Activated CD4-positive, alpha-beta T cell treated with anti-CD3 and anti-CD28 coated beads, Interleukin-10, Interleukin-2, amounts not matched to agents 100 ng/mL and 50 ng/mL, durations not matched to agents 16 hours and 8 hours (primary cell): ENCODE results near the gene HDAC7.
A peak's percentile ranks its signal among the peaks of the same experiment; 100 is the strongest.
"Not testable (repeated sequence)": the region's sequence is repeated elsewhere in the genome, so short reads cannot be mapped to it uniquely, and the experiment has no call there.

Experiments used
- DNase-seq: peaks from one replicate; pipeline ENCODE4 v3.0.0-alpha.2; 2020

Gene HDAC7

GRCh38 chr12:47828008-47828975, 8.6 kb upstream of the HDAC7 start:
- DNase-seq: peak; percentile 42

- DNase-seq: no peak
Observed at GRCh38 chr12:47825173-47825639, 5.5 kb upstream of the HDAC7 start.

- DNase-seq: no peak
Observed at GRCh38 chr12:47824635-47825034, 4.9 kb upstream of the HDAC7 start.

- peak; percentile 40 for DNase-seq
Observed at GRCh38 chr12:47824198-47824597, 4.5 kb upstream of the HDAC7 start.

GRCh38 chr12:47823422-47824086, 3.9 kb upstream of the HDAC7 start:
- no peak for DNase-seq

- DNase-seq: no peak
Observed at GRCh38 chr12:47822863-47823262, 3.2 kb upstream of the HDAC7 start.

- DNase-seq: no peak
Observed at GRCh38 chr12:47822401-47822800, 2.7 kb upstream of the HDAC7 start.

- DNase-seq: no peak
Observed at GRCh38 chr12:47821346-47821706, 1.6 kb upstream of the HDAC7 start.

- no peak for DNase-seq
Observed at GRCh38 chr12:47820631-47821345, 1.1 kb upstream of the HDAC7 start.

GRCh38 chr12:47819138-47819895, 386 bp downstream of the HDAC7 start:
- peak; percentile 73 for DNase-seq

GRCh38 chr12:47818467-47819137, 1.1 kb downstream of the HDAC7 start:
- peak; percentile 58 for DNase-seq

GRCh38 chr12:47818007-47818376, 1.7 kb downstream of the HDAC7 start:
- no peak for DNase-seq

GRCh38 chr12:47817272-47818006, 2.3 kb downstream of the HDAC7 start:
- DNase-seq: peak; percentile 51

- no peak for DNase-seq
Observed at GRCh38 chr12:47816403-47817271, 3.1 kb downstream of the HDAC7 start.

- DNase-seq: not testable (repeated sequence)
Observed at GRCh38 chr12:47815447-47815846, 4.3 kb downstream of the HDAC7 start.

GRCh38 chr12:47814539-47815170, 5.0 kb downstream of the HDAC7 start:
- peak; percentile 79 for DNase-seq

- peak; percentile 60 for DNase-seq
Observed at GRCh38 chr12:47813511-47814196, 6.0 kb downstream of the HDAC7 start.

- peak; percentile 97 for DNase-seq
Observed at GRCh38 chr12:47812797-47813510, 6.7 kb downstream of the HDAC7 start.
